BE2C (cell line): ENCODE results near the gene USP20.

Experiments
- DNase-seq: peaks from one replicate; pipeline ENCODE4 v3.0.0-alpha.2; 2020
- H3K27me3 ChIP-seq: fragments of 250-450 bp; sonication (Bioruptor Pico); 2 replicates; pipeline ENCODE4 v1.5.1; 2020; ENCODE audit warnings: mild to moderate bottlenecking
- H3K36me3 ChIP-seq: fragments of 250-450 bp; sonication (Bioruptor Pico); 2 replicates; pipeline ENCODE4 v1.5.1; 2020; ENCODE audit warnings: mild to moderate bottlenecking
- H3K4me1 ChIP-seq: fragments of 250-450 bp; sonication (Bioruptor Pico); 2 replicates; pipeline ENCODE4 v1.5.1; 2020
- H3K4me3 ChIP-seq: 2 replicates; pipeline ENCODE4 v1.5.1; 2011; ENCODE audit warnings: low read depth, low read length
- H3K9me3 ChIP-seq: fragments of 250-450 bp; sonication (Bioruptor Pico); 2 replicates; pipeline ENCODE4 v1.5.1; 2020
- TF ChIP-seq, protein P1 (sequence below): IDR thresholded peaks from 2 replicates; pipeline ENCODE4 v1.5.1; 2012; ENCODE audit warnings: mild to moderate bottlenecking, low read depth, low read length

USP20 gene

DNA sequence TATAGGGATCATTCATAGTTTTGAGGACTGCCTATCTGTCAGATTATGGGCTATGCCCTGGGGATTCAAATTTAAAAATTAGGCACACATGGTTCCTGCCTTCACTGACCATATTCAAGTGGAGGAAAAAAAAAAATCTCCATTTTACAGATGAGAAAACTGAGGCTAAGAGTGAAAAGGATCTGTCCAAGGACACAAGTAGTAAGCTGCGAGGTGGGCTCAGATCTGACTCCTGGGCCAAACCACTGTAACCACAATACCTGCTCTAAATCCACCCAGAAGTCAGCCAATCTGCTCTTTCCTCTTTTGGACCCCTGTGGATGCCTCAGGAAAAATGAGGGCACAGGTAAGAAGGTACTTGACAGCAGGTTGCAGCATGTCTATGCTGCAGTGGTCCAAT is 8.5 kb upstream of the USP20 start:
- peaks cover 36% of the 10 kb centered on the region for H3K36me3 ChIP-seq
- no peaks in the 10 kb centered on the region for H3K4me1 ChIP-seq
- TF ChIP-seq, protein P1, sequence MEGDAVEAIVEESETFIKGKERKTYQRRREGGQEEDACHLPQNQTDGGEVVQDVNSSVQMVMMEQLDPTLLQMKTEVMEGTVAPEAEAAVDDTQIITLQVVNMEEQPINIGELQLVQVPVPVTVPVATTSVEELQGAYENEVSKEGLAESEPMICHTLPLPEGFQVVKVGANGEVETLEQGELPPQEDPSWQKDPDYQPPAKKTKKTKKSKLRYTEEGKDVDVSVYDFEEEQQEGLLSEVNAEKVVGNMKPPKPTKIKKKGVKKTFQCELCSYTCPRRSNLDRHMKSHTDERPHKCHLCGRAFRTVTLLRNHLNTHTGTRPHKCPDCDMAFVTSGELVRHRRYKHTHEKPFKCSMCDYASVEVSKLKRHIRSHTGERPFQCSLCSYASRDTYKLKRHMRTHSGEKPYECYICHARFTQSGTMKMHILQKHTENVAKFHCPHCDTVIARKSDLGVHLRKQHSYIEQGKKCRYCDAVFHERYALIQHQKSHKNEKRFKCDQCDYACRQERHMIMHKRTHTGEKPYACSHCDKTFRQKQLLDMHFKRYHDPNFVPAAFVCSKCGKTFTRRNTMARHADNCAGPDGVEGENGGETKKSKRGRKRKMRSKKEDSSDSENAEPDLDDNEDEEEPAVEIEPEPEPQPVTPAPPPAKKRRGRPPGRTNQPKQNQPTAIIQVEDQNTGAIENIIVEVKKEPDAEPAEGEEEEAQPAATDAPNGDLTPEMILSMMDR = no peak
- H3K9me3 ChIP-seq = no peaks in the 10 kb centered on the region
- H3K27me3 ChIP-seq = no peaks in the 10 kb centered on the region
- no peak overlapping the region for H3K4me3 ChIP-seq
- no peak for DNase-seq

GRCh38 chr9:129828051-129828450 is 7.2 kb upstream of the USP20 start:
- no peaks in the 10 kb centered on the region for H3K9me3 ChIP-seq
- TF ChIP-seq, protein P1 = no peak
- H3K4me1 ChIP-seq = no peaks in the 10 kb centered on the region
- DNase-seq = no peak
- H3K36me3 ChIP-seq = peaks cover 33% of the 10 kb centered on the region
- no peaks in the 10 kb centered on the region for H3K27me3 ChIP-seq
- H3K4me3 ChIP-seq = no peak overlapping the region

DNA sequence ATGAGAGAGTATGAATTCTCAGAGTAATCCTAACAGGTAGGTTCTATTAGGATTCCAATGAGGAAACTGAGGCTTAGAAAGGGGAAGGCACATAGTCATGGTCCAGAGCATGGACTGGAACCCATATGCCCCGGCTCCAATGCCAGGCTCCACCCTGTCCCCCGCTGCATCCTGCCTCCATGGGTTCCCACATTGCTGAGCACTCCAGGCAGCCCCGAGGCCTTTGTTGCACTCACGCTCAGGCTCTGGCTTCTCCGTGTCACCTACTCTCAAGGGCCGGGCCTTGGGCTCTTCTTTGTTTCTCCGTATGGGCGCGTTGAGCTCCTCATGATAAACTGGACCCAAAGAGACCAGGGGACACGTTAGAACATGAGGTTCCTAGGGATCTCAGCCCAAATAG is 6.3 kb upstream of the USP20 start:
- Histone ChIP-seq H3K4me3 (no peak overlapping the region), H3K27me3 (no peaks in the 10 kb centered on the region), H3K9me3 (no peaks in the 10 kb centered on the region), H3K36me3 (peaks cover 36% of the 10 kb centered on the region), H3K4me1 (no peaks in the 10 kb centered on the region)
- TF ChIP-seq, protein P1 = no peak
- no peak for DNase-seq

GRCh38 chr9:129832982-129833381 is 2.3 kb upstream of the USP20 start:
- Histone ChIP-seq H3K4me3 (no peak overlapping the region), H3K36me3 (peaks cover 34% of the 10 kb centered on the region), H3K9me3 (no peaks in the 10 kb centered on the region), H3K27me3 (no peaks in the 10 kb centered on the region), H3K4me1 (no peaks in the 10 kb centered on the region)
- no peak for DNase-seq
- TF ChIP-seq, protein P1 = no peak

DNA sequence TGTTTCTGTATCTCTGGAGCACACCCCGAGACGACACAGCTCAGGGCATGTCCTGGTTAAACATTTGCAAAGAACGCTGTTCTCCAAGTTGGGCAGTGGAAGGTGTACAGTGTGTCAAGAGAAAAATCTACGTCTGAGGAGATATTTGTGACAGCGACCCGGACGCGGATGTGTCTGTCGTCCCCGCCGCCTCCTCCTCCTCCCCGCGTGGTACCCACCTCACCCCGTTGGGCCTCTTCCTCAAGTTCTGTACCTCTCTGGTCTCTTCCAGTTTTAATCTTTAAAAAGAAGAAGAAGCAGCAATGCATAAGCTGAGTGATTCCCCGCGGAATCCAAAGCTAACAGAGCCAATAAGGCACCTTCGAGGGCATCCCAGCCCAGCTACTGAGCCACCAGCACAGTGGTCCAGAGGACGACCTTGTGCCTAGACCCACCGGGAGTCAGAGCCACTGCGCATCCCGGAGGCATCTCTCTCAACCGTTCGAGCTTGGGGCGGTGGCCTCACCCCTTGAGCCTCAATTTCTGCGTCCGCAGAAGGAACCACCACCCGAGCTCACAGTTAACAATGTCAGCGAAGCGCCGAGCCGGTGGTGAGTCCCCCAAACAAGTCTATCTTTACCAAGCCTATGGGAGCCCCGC is 650 bp upstream of the USP20 start:
- TF ChIP-seq, protein P1 = no peak
- peaks cover 21% of the 10 kb centered on the region for H3K36me3 ChIP-seq

DNA sequence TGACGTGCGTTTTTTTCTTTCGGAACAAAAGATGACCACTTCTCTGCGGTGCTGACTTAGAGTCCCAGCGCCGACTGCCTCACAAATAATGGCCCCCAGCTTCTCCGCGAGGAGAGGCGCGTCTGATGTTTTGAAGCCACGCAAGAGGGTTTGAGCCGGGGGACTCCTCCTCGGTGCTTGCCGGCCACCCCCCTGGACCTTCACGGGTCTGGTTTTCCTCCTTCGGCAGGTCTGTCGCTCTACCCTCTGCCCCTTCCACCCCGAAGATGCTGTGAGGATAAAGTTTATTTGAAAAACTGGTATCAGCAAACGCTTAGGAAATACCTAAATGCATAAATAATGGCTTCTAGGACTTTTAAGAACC is 584 bp downstream of the USP20 start:
- Histone ChIP-seq H3K9me3 (no peaks in the 10 kb centered on the region), H3K36me3 (peaks cover 18% of the 10 kb centered on the region), H3K4me1 (peaks cover 13% of the 10 kb centered on the region), H3K4me3 (peak overlapping the region; percentile 92), H3K27me3 (no peaks in the 10 kb centered on the region)
- DNase-seq = no peak
- TF ChIP-seq, protein P1 = no peak

More for the DNA sequence above, 650 bp upstream of the USP20 start:
- H3K9me3 ChIP-seq = no peaks in the 10 kb centered on the region
- H3K4me3 ChIP-seq = peak overlapping the region; percentile 92
- peaks cover 6% of the 10 kb centered on the region for H3K4me1 ChIP-seq
- no peaks in the 10 kb centered on the region for H3K27me3 ChIP-seq
- DNase-seq = no peak
